AG09309 (cell line): ENCODE data around the gene PUM1.

Experiments
- DNase-seq: peaks from one replicate; pipeline ENCODE4 v3.0.0-alpha.2; 2010; ENCODE audit warnings: low read depth
- H3K4me3 ChIP-seq: 2 replicates; pipeline ENCODE4 v1.5.1; 2011; ENCODE audit warnings: mild to moderate bottlenecking, low read depth, low read length, moderate library complexity; ENCODE audit not compliant: control insufficient read depth
- CTCF ChIP-seq: IDR thresholded peaks from 2 replicates; pipeline ENCODE4 v1.5.1; 2011; ENCODE audit warnings: mild to moderate bottlenecking, low read depth, low read length, inconsistent platforms; ENCODE audit not compliant: insufficient read depth, control insufficient read depth; ENCODE audit errors: missing control alignments

PUM1 gene

GRCh38 chr1:31006747-31007146 lies 58.8 kb downstream of the PUM1 start:
- no peak for TF ChIP-seq CTCF

GRCh38 chr1:31005617-31006166 lies 59.8 kb downstream of the PUM1 start:
- TF ChIP-seq CTCF: no peak
- no peak for DNase-seq
- no peak overlapping the region for H3K4me3 ChIP-seq

More at GRCh38 chr1:31006747-31007146, 58.8 kb downstream of the PUM1 start:
- no peak overlapping the region for H3K4me3 ChIP-seq
- DNase-seq: no peak

GRCh38 chr1:31005198-31005597 lies 60.3 kb downstream of the PUM1 start:
- no peak for TF ChIP-seq CTCF
- DNase-seq: no peak
- H3K4me3 ChIP-seq: no peak overlapping the region

GRCh38 chr1:31004231-31004621 lies 61.3 kb downstream of the PUM1 start:
- no peak for DNase-seq
- TF ChIP-seq CTCF: no peak
- no peak overlapping the region for H3K4me3 ChIP-seq

- no peak overlapping the region for H3K4me3 ChIP-seq
- DNase-seq: no peak
- no peak for TF ChIP-seq CTCF
Observed at GRCh38 chr1:31003613-31004230, 61.8 kb downstream of the PUM1 start.

- TF ChIP-seq CTCF: no peak
- no peak for DNase-seq
- H3K4me3 ChIP-seq: no peak overlapping the region
Observed at GRCh38 chr1:31000301-31000700, 65.2 kb downstream of the PUM1 start.

- no peak overlapping the region for H3K4me3 ChIP-seq
- DNase-seq: no peak
- no peak for TF ChIP-seq CTCF
Observed at GRCh38 chr1:30998887-30999286, 66.6 kb downstream of the PUM1 start.
